Right lobe of liver (tissue), 6 donors: ENCODE data around the gene MBNL2. TPM values are rescaled to one million over a fixed set of nuclear protein-coding genes. Genes with fewer than 3 reads are reported as not detected.

Source experiments
- ATAC-seq, 4 donors: fragments of 200-7000 bp; cut with Tn5 transposase; one replicate each; pipeline ENCODE4 v1.9.1; 2020; ENCODE audit warnings: mild to moderate bottlenecking in 4 of 4, moderate library complexity in 4 of 4
- DNase-seq, 3 donors: peaks; one replicate each; pipeline ENCODE4 v3.0.0-alpha.2; 2020
- H3K27ac ChIP-seq, 3 donors: fragments of 200-600 bp; one replicate each; pipeline ENCODE4 v1.8.0; 2022
- H3K27me3 ChIP-seq, 2 donors: fragments of 200-600 bp; one replicate each; pipeline ENCODE4 v1.8.0; 2022
- H3K36me3 ChIP-seq, 4 donors: fragments of 200-600 bp; sonication (generic) in 1 of 4; one replicate each; pipeline versions ENCODE4 v1.5.1 to v1.8.0; 2017 to 2022; ENCODE audit warnings: control low read depth in 1 of 4
- H3K4me1 ChIP-seq, 4 donors: fragments of 200-600 bp; sonication (generic) in 1 of 4; one replicate each; pipeline versions ENCODE4 v1.5.1 to v1.8.0; 2017 to 2022; ENCODE audit warnings: control low read depth in 1 of 4
- H3K4me3 ChIP-seq, 3 donors: fragments of 200-600 bp; one replicate each; pipeline ENCODE4 v1.8.0; 2022
- H3K9me3 ChIP-seq, 4 donors: fragments of 200-600 bp; sonication (generic) in 1 of 4; one replicate each; pipeline versions ENCODE4 v1.5.1 to v1.8.0; 2017 to 2022; ENCODE audit warnings: control low read depth in 1 of 4
- CTCF ChIP-seq, 4 donors: fragments of 200-600 bp in 3 of 4; fragments of 450-650 bp in 1 of 4; IDR thresholded peaks; one replicate each; pipeline versions ENCODE4 v1.5.1 to v1.8.0; 2016 to 2022; ENCODE audit warnings: antibody characterized with exemption in 4 of 4, mild to moderate bottlenecking in 2 of 4
- POLR2A ChIP-seq: fragments of 450-650 bp; IDR thresholded peaks from one replicate; pipeline ENCODE4 v1.6.1; 2017; ENCODE audit warnings: antibody characterized with exemption, mild to moderate bottlenecking
- WGBS: methylation state at CpG from one replicate; pipeline ENCODE4 v1.1.6; 2018; ENCODE audit warnings: low coverage, low lambda C conversion rate; ENCODE audit not compliant: insufficient coverage; ENCODE audit errors: missing lambda C conversion rate; 5-methylcytosine and 5-hydroxymethylcytosine counted together
- intact Hi-C, 2 donors: fragments of 100-400 bp; cut with DNase I; formaldehyde crosslinking; loops; one replicate each; pipeline versions ENCODE4 v1.11.2 to v1.14.1; 2022
- total RNA-seq, 6 experiments: library from RNA; depleted of rRNA in 2 of 6; stranded (reverse); fragments of >200 nt in 2 of 6; fragmentation: NEBNext Ultra II Directional in 3 of 6; extraction: Animal tissue kit (Norgen Biotek cat#: 25700) in 3 of 6; gene quantifications; one replicate each; pipeline versions ENCODE4 v1.1.0 to v1.2.4, GENCODE V29; 2016 to 2023
- donor health status: DM: no; HTN: yes; CAD: no.
- donor health status: DM: no; HTN: no; CAD: no.
- donor health status: DM: no; HTN: no; CAD: no.
- donor health status: DM: no; HTN: yes; CAD: no.
- donor health status: DM: no; HTN: yes; CAD: no.

The MBNL2 gene
- total RNA-seq, 6 experiments from 2014 or later: 30.3 to 135 (median 81.5) TPM

DNA sequence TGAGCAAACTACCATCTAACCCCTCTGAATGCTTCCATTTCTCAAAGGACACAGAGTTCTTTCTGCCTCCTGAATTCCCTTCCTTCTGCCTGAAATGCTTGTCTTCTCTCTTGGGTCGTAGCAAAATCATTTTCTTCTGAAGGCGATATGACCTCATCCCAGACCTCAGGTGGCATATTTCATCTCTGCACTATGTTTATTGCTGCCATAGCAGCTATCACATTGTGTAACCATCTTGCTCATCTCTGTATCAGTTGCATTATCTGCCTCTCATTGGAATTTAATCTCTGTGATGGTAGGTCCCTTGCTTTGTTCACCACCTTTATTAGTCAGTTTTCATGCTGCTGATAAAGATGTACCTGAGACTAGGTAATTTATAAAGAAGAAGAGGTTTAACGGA, 179.3 kb downstream of the MBNL2 start:
- H3K9me3 ChIP-seq: no peaks in the 10 kb centered on the region
- no peak overlapping the region for H3K4me3 ChIP-seq
- no peaks in the 10 kb centered on the region for H3K36me3 ChIP-seq
- no peaks in the 10 kb centered on the region for H3K27me3 ChIP-seq
- H3K27ac ChIP-seq: no peak overlapping the region
- no peak for TF ChIP-seq CTCF (IDR thresholded peaks at IDR 0.05)
- ATAC-seq (no peak), DNase-seq (no peak)
- intact Hi-C loops: no loop called here
- no peaks in the 10 kb centered on the region for H3K4me1 ChIP-seq
- 49% methylated on average over 3 of the region's 3 CpGs for WGBS

DNA sequence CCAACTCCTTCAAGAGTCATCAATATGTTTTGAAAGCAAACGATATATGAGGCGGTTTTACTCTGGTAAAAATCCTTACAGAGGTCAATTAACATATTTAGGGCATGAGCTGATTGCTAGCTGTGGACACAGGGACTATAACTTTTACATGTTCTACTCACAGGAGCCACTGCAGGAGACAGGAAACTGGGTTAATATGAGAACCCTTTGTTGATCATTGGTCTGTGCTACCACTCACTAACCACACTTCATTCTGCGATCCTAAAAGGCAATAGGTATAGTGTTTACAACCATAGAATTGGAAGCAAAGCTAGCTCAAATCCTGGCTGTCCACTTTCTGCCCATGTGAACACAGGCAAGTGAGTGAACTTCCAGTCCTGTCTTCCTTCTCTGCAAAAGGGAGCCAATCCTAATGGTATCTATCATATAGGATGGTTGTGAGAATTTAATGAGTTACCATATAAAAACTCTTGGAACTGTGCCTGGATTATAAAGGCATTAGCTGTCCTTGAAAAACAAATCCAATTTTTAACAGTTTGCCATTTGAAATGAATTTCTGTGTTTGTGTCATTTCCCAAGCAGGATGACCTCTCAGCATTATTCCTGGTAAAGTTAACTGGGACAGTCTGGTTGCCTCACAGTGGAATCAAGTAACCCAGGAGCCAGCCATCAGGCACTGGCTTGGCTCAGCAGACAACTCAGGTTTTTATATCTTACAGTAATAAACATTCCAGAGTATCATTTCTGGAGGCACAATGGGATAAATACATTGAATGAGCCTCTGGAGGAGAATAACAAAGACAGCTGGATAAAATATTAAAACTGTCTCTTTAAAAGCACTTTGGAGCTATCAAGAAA, 182.0 kb downstream of the MBNL2 start:
- DNase-seq (no peak), ATAC-seq (no peak)
- no peak overlapping the region for H3K27ac ChIP-seq
- TF ChIP-seq POLR2A: no peak
- no peak for TF ChIP-seq CTCF (IDR thresholded peaks at IDR 0.05)
- H3K36me3 ChIP-seq: no peaks in the 10 kb centered on the region
- H3K27me3 ChIP-seq: no peaks in the 10 kb centered on the region
- H3K9me3 ChIP-seq: no peaks in the 10 kb centered on the region
- 74% methylated on average over 3 of the region's 3 CpGs for WGBS
- intact Hi-C loops: no loop called here
- no peak overlapping the region for H3K4me3 ChIP-seq
- H3K4me1 ChIP-seq: no peaks in the 10 kb centered on the region

DNA sequence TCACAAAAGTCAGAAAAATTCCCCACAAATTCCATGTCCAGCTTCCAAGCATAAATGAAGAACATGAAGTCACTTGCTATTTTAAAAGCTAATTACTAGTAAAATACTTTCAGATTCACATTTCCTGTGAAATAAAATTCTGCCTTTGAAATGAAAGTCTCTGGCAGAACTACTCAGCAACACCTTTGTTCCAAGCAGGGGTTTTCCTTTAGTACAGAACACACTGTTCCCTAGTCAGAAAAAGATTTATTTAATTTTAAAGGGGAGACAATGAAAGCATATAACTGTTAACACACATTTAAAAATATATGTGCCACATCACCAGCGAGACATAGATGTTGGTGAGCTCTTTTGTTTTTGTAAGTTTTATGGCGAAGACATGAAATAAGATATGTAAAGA, 185.4 kb downstream of the MBNL2 start:
- intact Hi-C loops: no loop called here
- Histone ChIP-seq H3K9me3 (no peaks in the 10 kb centered on the region), H3K36me3 (no peaks in the 10 kb centered on the region), H3K4me1 (no peaks in the 10 kb centered on the region), H3K4me3 (no peak overlapping the region), H3K27me3 (no peaks in the 10 kb centered on the region), H3K27ac (no peak overlapping the region)
- 85% methylated on average over 2 of the region's 2 CpGs for WGBS
- TF ChIP-seq CTCF (IDR thresholded peaks at IDR 0.05) (no peak), POLR2A (no peak)
- DNase-seq (no peak), ATAC-seq (no peak)

GRCh38 chr13:97408938-97409337, 186.8 kb downstream of the MBNL2 start:
- TF ChIP-seq POLR2A: no peak
- DNase-seq (no peak), ATAC-seq (no peak)
- WGBS: 92% methylated on average over 2 of the region's 2 CpGs
- Histone ChIP-seq H3K27me3 (no peaks in the 10 kb centered on the region), H3K9me3 (no peaks in the 10 kb centered on the region), H3K4me3 (no peak overlapping the region), H3K36me3 (no peaks in the 10 kb centered on the region), H3K27ac (no peak overlapping the region), H3K4me1 (no peaks in the 10 kb centered on the region)
- intact Hi-C loops: no loop called here

GRCh38 chr13:97411984-97412383, 189.9 kb downstream of the MBNL2 start:
- no peak for ATAC-seq
- 74% methylated on average over 6 of the region's 6 CpGs for WGBS
- H3K4me1 ChIP-seq: no peaks in the 10 kb centered on the region
- H3K9me3 ChIP-seq: no peaks in the 10 kb centered on the region
- intact Hi-C loops: no loop called here
- no peak overlapping the region for H3K4me3 ChIP-seq
- H3K27ac ChIP-seq: no peak overlapping the region
- H3K27me3 ChIP-seq: no peaks in the 10 kb centered on the region
- no peaks in the 10 kb centered on the region for H3K36me3 ChIP-seq
- no peak for DNase-seq
- TF ChIP-seq POLR2A (no peak), CTCF (IDR thresholded peaks at IDR 0.05) (no peak)
